LHCN-M2 (cell line): Measurements from ENCODE around the gene PPP4R3B. TPM values are rescaled to one million over a fixed set of nuclear protein-coding genes. Genes with fewer than 3 reads are reported as not detected.
"Not testable (repeated sequence)": the region's sequence is repeated elsewhere in the genome, so short reads cannot be mapped to it uniquely, and the experiment has no call there.

ENCODE experiments used
- DNase-seq: peaks from one replicate; pipeline ENCODE4 v3.0.0-alpha.2; 2012; ENCODE audit warnings: low read depth
- total RNA-seq: library from RNA; depleted of rRNA; stranded (reverse); fragments of >200 nt; gene quantifications from 2 replicates; pipeline ENCODE4 v1.2.3, GENCODE V29; 2014

PPP4R3B gene
- total RNA-seq, 1 experiment from 2014 or later, result 42.7 TPM

- DNase-seq, result not testable (repeated sequence)
Measured at GRCh38 chr2:55596795-55597194, 20.6 kb downstream of the PPP4R3B start.

GRCh38 chr2:55595536-55595935 lies 21.9 kb downstream of the PPP4R3B start:
- DNase-seq, result no peak

- no peak for DNase-seq
Measured at GRCh38 chr2:55592130-55592529, 25.3 kb downstream of the PPP4R3B start.

GRCh38 chr2:55590810-55591440 lies 26.5 kb downstream of the PPP4R3B start:
- peak; percentile 84 for DNase-seq

GRCh38 chr2:55585451-55586080 lies 31.9 kb downstream of the PPP4R3B start:
- DNase-seq, result peak; percentile 81

- peak; percentile 63 for DNase-seq
Measured at GRCh38 chr2:55581874-55582547, 35.4 kb downstream of the PPP4R3B start.

- no peak for DNase-seq
Measured at GRCh38 chr2:55581435-55581834, 36.0 kb downstream of the PPP4R3B start.

GRCh38 chr2:55569002-55569401 lies 48.4 kb downstream of the PPP4R3B start:
- DNase-seq, result not testable (repeated sequence)

GRCh38 chr2:55567298-55567697 lies 50.1 kb downstream of the PPP4R3B start:
- DNase-seq, result no peak

- DNase-seq, result no peak
Measured at GRCh38 chr2:55565613-55566012, 51.8 kb downstream of the PPP4R3B start.

GRCh38 chr2:55560855-55561254 lies 56.6 kb downstream of the PPP4R3B start:
- no peak for DNase-seq

- no peak for DNase-seq
Measured at GRCh38 chr2:55556809-55557208, 60.6 kb downstream of the PPP4R3B start.

- DNase-seq, result peak; percentile 23
Measured at GRCh38 chr2:55555977-55556376, 61.4 kb downstream of the PPP4R3B start.

GRCh38 chr2:55553321-55553720 lies 64.1 kb downstream of the PPP4R3B start:
- no peak for DNase-seq

GRCh38 chr2:55550368-55551102 lies 66.9 kb downstream of the PPP4R3B start:
- peak; percentile 74 for DNase-seq

GRCh38 chr2:55547679-55548078 lies 69.7 kb downstream of the PPP4R3B start:
- not testable (repeated sequence) for DNase-seq

GRCh38 chr2:55547001-55547400 lies 70.4 kb downstream of the PPP4R3B start:
- DNase-seq, result no peak

- DNase-seq, result no peak
Measured at GRCh38 chr2:55530539-55531081, 86.8 kb downstream of the PPP4R3B start.

- no peak for DNase-seq
Measured at GRCh38 chr2:55526174-55526573, 91.2 kb downstream of the PPP4R3B start.

GRCh38 chr2:55524884-55525437 lies 92.5 kb downstream of the PPP4R3B start:
- no peak for DNase-seq
